HEK293 (cell line): ENCODE data around the gene ZSCAN22.

Experiments used
- CTCF ChIA-PET: fragments of 350-600 bp; formaldehyde crosslinking; extraction: SDS; loops from one replicate; lab custom pipeline; 2021; ENCODE audit warnings: antibody characterized with exemption; lab: Yijun Ruan, JAX
- POLR2A ChIA-PET: fragments of 300-600 bp; formaldehyde crosslinking; extraction: SDS; loops from one replicate; lab custom pipeline; 2020; ENCODE audit warnings: antibody characterized with exemption, inconsistent platforms; lab: Yijun Ruan, JAX
- H3K27ac ChIP-seq: fragments of 200-500 bp; sonication (Bioruptor generic); 2 replicates; pipeline ENCODE4 v1.5.1; 2014; ENCODE audit warnings: low read depth, low read length, control low read depth, inconsistent platforms; ENCODE audit errors: extremely low read depth
- H3K36me3 ChIP-seq, 2 experiments: fragments of 200-500 bp in 1 of 2; sonication (Bioruptor generic) in 1 of 2; 1 replicate in 1 of 2; 2 replicates in 1 of 2; pipeline ENCODE4 v1.5.1; 2014 to 2017; ENCODE audit warnings: inconsistent platforms in 2 of 2, low read length in 2 of 2; ENCODE audit not compliant: control insufficient read depth in 2 of 2, insufficient read depth in 1 of 2
- H3K4me1 ChIP-seq: fragments of 200-500 bp; sonication (Bioruptor generic); 2 replicates; pipeline ENCODE4 v1.5.1; 2014; ENCODE audit warnings: mild to moderate bottlenecking, low read length, inconsistent platforms; ENCODE audit not compliant: control insufficient read depth, insufficient read depth
- H3K4me3 ChIP-seq: 2 replicates; pipeline ENCODE4 v1.5.1; 2011; ENCODE audit warnings: low read depth, mild to moderate bottlenecking, control low read depth, low read length, moderate library complexity
- H3K9me3 ChIP-seq: fragments of 200-500 bp; sonication (Bioruptor generic); 2 replicates; pipeline ENCODE4 v1.5.1; 2014; ENCODE audit warnings: low read depth, low read length, inconsistent platforms; ENCODE audit not compliant: control insufficient read depth, insufficient read depth
- ATF2 ChIP-seq: fragments of 450-650 bp; formaldehyde crosslinking; IDR thresholded peaks from 2 replicates; pipeline ENCODE4 v1.5.1; 2016; ENCODE audit warnings: missing biosample characterization, missing genetic modification characterization, low read depth
- PRDM4 ChIP-seq: fragments of 450-650 bp; formaldehyde crosslinking; IDR thresholded peaks from 2 replicates; pipeline ENCODE4 v1.5.1; 2017; ENCODE audit warnings: missing biosample characterization, missing genetic modification characterization
- REST ChIP-seq: fragments of 450-650 bp; formaldehyde crosslinking; IDR thresholded peaks from 2 replicates; pipeline ENCODE4 v1.5.1; 2016; ENCODE audit warnings: missing biosample characterization, missing genetic modification characterization
- SCRT1 ChIP-seq: fragments of 450-650 bp; formaldehyde crosslinking; IDR thresholded peaks from 2 replicates; pipeline ENCODE4 v1.5.1; 2016; ENCODE audit warnings: missing biosample characterization, missing genetic modification characterization, borderline replicate concordance
- SCRT2 ChIP-seq: fragments of 450-650 bp; formaldehyde crosslinking; IDR thresholded peaks from 2 replicates; pipeline ENCODE4 v1.5.1; 2016; ENCODE audit warnings: missing biosample characterization, missing genetic modification characterization
- ZBTB49 ChIP-seq: fragments of 450-650 bp; formaldehyde crosslinking; IDR thresholded peaks from 2 replicates; pipeline ENCODE4 v1.5.1; 2016; ENCODE audit warnings: missing biosample characterization, missing genetic modification characterization, low read depth
- ZNF175 ChIP-seq: fragments of 450-650 bp; formaldehyde crosslinking; IDR thresholded peaks from 2 replicates; pipeline ENCODE4 v1.5.1; 2016; ENCODE audit warnings: missing biosample characterization, missing genetic modification characterization
- ZNF18 ChIP-seq: fragments of 450-650 bp; formaldehyde crosslinking; IDR thresholded peaks from 2 replicates; pipeline ENCODE4 v1.5.1; 2016; ENCODE audit warnings: missing biosample characterization, missing genetic modification characterization
- ZNF202 ChIP-seq: fragments of 450-650 bp; formaldehyde crosslinking; IDR thresholded peaks from 2 replicates; pipeline ENCODE4 v1.5.1; 2016; ENCODE audit warnings: missing biosample characterization, missing genetic modification characterization, borderline replicate concordance
- ZNF571 ChIP-seq: fragments of 450-650 bp; formaldehyde crosslinking; IDR thresholded peaks from 2 replicates; pipeline ENCODE4 v1.5.0; 2017; ENCODE audit warnings: missing biosample characterization, missing genetic modification characterization

ZSCAN22 gene

GRCh38 chr19:58300620-58301019 is 26.2 kb upstream of the ZSCAN22 start:
- no peak overlapping the region for H3K4me3 ChIP-seq
- CTCF ChIA-PET: no interaction called here
- no peaks in the 10 kb centered on the region for H3K9me3 ChIP-seq
- TF ChIP-seq ZBTB49 (tag by site-specific recombination): no peak
- TF ChIP-seq ZNF175: no peak
- TF ChIP-seq REST: peak; percentile 87
- POLR2A ChIA-PET: interaction anchor here (1.0 to 2.8 kb wide), 3 partner anchors 19 to 108 kb away, joined by 3 to 9 read pairs (median 4); partner anchors contain the start of genes ZNF584 and ZNF8
- no peak overlapping the region for H3K27ac ChIP-seq
- H3K36me3 ChIP-seq: peaks cover 50 to 55% of the 10 kb centered on the region in 2 experiments
- H3K4me1 ChIP-seq: no peaks in the 10 kb centered on the region

- TF ChIP-seq SCRT1 (tag by site-specific recombination) (peak; percentile 95), ZNF18 (tag by site-specific recombination) (no peak), SCRT2 (tag by site-specific recombination) (peak; percentile 98), PRDM4 (tag by site-specific recombination) (0 out of 2 replicates have a peak, but pooled peaks have one; percentile 10), ZNF202 (no peak), ZNF571 (tag by site-specific recombination) (no peak), ATF2 (no peak)
- Histone ChIP-seq H3K27ac (no peak overlapping the region), H3K9me3 (no peaks in the 10 kb centered on the region), H3K4me1 (no peaks in the 10 kb centered on the region), H3K4me3 (no peak overlapping the region), H3K36me3 (peaks cover 39 to 54% of the 10 kb centered on the region in 2 experiments)
- ChIA-PET POLR2A (interaction anchor here (0.6 to 2.3 kb wide), 6 partner anchors 15 to 216 kb away, joined by 3 to 11 read pairs (median 6); partner anchors contain the start of genes ZBTB45, ZNF8 and ZSCAN22), CTCF (no interaction called here)
Observed at GRCh38 chr19:58304255-58304654, 22.5 kb upstream of the ZSCAN22 start.
